Thoracic aorta (tissue), 2 donors: ENCODE data around the gene PHF21A. TPM values are rescaled to one million over a fixed set of nuclear protein-coding genes. Genes with fewer than 3 reads are reported as not detected.
"Not testable (repeated sequence)": the region's sequence is repeated elsewhere in the genome, so short reads cannot be mapped to it uniquely, and the experiment has no call there.

Source experiments
- ATAC-seq: fragments of 150-250 bp; one replicate; pipeline ENCODE4 v1.8.0; 2017; ENCODE audit warnings: low read depth; ENCODE audit not compliant: insufficient number of reproducible peaks, low FRiP score
- DNase-seq: peaks from one replicate; pipeline ENCODE4 v3.0.0-alpha.2; 2020; ENCODE audit warnings: low spot score
- H3K27ac ChIP-seq, 2 donors: fragments of 200-600 bp; sonication (generic); 1 replicate in 1 of 2; 2 replicates in 1 of 2; pipeline ENCODE4 v1.5.1; 2016; ENCODE audit warnings: mild to moderate bottlenecking in 2 of 2, moderate library complexity in 2 of 2
- H3K27me3 ChIP-seq: fragments of 200-600 bp; sonication (generic); replicated peaks from 2 replicates; pipeline ENCODE4 v1.6.0; 2016; ENCODE audit warnings: mild to moderate bottlenecking; ENCODE audit not compliant: insufficient read depth
- H3K36me3 ChIP-seq: fragments of 200-600 bp; sonication (generic); one replicate; pipeline ENCODE4 v1.5.1; 2016
- H3K4me1 ChIP-seq, 2 donors: fragments of 200-600 bp; sonication (generic); 1 replicate in 1 of 2; 2 replicates in 1 of 2; pipeline versions ENCODE4 v1.5.1 to v1.6.0; 2016; ENCODE audit warnings: low read depth in 2 of 2, mild to moderate bottlenecking in 1 of 2; ENCODE audit not compliant: control insufficient read depth in 1 of 2
- H3K4me3 ChIP-seq: fragments of 200-600 bp; sonication (generic); 2 replicates; pipeline ENCODE4 v1.5.1; 2016; ENCODE audit warnings: mild to moderate bottlenecking
- H3K9me3 ChIP-seq: fragments of 200-600 bp; sonication (generic); 2 replicates; pipeline ENCODE4 v1.5.1; 2016
- total RNA-seq, 2 donors: library from RNA; depleted of rRNA; stranded (reverse); fragments of >200 nt; gene quantifications; one replicate each; pipeline versions ENCODE4 v1.1.0 to v1.2.3, GENCODE V29; 2016
- TF ChIP-seq, protein P1 (sequence below): fragments of 200-600 bp; sonication (generic); IDR thresholded peaks from one replicate; pipeline ENCODE4 v1.5.1; 2019; ENCODE audit warnings: antibody characterized with exemption

The PHF21A gene
- total RNA-seq, 2 donors from 2014 or later = 62.3 to 104 TPM

DNA sequence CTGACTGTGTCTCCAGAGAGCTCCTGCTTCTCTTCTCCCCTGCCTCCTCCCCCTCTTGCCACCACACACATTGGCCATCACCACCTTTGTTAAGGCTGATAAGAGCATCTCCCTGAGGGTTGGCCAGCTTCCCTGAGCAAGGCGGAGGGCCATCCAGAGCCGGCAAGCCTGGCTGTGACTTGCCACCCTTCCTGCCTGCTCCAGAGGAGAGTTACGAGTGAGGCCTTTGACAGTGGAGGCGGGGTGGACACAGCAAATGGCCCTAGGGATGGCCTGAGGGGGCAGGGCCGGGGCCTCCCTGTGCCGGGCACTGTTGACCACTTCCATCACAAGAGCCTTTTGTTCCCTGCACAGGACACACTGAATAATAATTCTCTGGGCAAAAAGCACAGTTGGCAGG lies 219.6 kb downstream of the PHF21A start:
- Histone ChIP-seq H3K36me3 (no peaks in the 10 kb centered on the region), H3K27me3 (no peaks in the 10 kb centered on the region), H3K9me3 (no peaks in the 10 kb centered on the region), H3K27ac (no peak overlapping the region), H3K4me1 (peaks cover 10 to 22% of the 10 kb centered on the region in 2 donors), H3K4me3 (no peak overlapping the region)
- DNase-seq (no peak), ATAC-seq (no peak)
- TF ChIP-seq, protein P1, sequence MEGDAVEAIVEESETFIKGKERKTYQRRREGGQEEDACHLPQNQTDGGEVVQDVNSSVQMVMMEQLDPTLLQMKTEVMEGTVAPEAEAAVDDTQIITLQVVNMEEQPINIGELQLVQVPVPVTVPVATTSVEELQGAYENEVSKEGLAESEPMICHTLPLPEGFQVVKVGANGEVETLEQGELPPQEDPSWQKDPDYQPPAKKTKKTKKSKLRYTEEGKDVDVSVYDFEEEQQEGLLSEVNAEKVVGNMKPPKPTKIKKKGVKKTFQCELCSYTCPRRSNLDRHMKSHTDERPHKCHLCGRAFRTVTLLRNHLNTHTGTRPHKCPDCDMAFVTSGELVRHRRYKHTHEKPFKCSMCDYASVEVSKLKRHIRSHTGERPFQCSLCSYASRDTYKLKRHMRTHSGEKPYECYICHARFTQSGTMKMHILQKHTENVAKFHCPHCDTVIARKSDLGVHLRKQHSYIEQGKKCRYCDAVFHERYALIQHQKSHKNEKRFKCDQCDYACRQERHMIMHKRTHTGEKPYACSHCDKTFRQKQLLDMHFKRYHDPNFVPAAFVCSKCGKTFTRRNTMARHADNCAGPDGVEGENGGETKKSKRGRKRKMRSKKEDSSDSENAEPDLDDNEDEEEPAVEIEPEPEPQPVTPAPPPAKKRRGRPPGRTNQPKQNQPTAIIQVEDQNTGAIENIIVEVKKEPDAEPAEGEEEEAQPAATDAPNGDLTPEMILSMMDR = no peak

DNA sequence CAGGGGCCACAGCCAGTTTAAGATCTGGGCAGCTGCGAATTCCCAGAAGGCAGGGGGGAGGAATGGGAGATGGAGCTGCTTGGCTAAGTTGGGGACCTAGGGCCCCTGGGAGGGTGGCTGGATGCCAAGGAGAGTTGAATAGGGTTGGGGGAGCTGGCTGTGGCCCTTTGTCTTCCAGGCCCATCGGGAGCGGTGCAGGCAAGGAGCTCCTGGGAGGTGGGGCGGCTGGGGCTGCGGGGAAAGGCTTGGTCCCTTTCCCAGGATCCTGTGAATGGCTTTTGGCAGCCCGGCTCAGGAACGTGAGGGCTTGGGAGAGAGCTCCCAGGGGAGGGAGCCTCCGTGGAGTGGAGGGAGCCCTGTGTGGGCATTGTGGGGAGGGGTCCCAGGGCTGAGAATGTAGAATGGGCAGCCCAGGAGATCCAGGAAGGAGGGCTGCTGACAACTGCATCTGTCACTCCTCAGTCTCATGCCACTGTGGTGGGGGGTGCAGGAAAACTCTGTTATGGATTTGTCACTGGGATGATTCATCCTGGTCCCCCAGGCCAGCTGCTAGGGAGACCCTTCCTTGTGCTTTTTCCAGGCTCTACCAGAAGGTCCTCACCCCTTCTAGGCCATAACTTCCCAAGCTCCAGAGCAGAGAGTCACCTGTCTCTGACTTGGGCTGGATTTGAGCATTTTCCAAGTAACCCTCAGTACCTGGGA lies 220.2 kb downstream of the PHF21A start:
- Histone ChIP-seq H3K4me1 (peaks cover 10 to 22% of the 10 kb centered on the region in 2 donors), H3K27me3 (no peaks in the 10 kb centered on the region), H3K4me3 (peak overlapping the region; percentile 78), H3K27ac (no peak overlapping the region), H3K36me3 (no peaks in the 10 kb centered on the region), H3K9me3 (no peaks in the 10 kb centered on the region)
- ATAC-seq (no peak), DNase-seq (no peak)
- TF ChIP-seq, protein P1 = no peak

DNA sequence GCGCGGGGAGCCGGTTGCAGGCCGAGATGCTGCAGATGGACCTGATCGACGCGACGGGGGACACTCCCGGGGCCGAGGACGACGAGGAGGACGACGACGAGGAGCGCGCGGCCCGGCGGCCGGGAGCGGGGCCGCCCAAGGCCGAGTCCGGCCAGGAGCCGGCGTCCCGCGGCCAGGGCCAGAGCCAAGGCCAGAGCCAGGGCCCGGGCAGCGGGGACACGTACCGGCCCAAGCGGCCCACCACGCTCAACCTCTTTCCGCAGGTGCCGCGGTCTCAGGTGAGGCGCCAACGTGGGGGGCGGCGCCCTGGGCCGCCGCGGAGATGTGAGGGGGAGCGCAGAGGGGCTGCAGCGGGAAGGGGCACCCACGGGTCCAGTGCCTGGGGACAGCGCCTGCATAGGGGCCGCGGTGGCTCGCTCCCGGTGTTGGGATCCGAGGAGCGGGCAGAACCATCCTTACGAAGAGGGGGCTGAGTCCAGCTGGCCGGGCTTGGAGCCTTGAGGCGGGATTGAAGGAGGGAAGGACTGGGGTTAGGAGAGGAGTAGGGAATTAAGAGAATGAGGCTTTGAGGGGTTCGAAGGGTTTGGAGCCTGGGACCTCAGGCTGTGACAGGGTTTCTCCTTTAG lies 221.0 kb downstream of the PHF21A start:
- Histone ChIP-seq H3K4me1 (peaks cover 10 to 22% of the 10 kb centered on the region in 2 donors), H3K4me3 (peak overlapping the region; percentile 78)
- not testable (repeated sequence) for H3K27ac ChIP-seq, H3K27me3 ChIP-seq, ATAC-seq, H3K9me3 ChIP-seq, DNase-seq, H3K36me3 ChIP-seq

DNA sequence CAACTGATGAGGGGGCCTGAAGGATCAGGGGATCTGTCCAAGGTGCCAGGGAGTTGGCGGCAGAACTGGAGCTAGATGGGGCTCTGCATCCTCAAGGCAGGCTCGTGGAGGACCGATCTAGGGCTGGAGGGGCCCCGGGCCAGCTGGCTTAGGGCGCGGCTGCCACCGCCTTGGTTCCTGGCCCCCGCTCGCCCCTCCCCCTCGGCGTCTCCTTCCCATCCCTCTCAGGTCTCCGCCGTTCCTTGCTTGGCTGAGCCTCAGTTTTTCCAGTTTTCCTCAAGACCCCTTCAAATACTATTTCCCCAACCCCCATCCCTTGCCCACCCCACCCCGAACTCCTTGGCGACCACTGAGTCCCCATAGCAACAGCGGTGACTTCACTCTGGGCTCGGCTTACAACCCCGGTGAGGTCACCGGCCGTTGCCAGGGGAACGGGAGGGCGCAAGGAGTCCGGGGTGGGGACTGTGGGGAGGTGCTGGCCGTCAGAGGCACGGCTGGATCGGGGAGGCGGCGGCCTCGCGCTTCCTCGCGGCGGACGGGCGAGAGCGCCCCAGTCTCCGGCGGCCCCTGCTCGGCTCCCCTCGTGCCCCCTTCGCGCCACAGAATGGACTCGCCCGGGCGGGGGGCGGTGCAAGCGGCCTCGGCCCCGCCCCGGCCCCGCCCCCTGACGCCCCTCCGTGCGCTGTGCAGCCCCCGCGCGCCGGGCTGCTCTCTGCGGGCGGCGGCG lies 221.6 kb downstream of the PHF21A start:
- Histone ChIP-seq H3K27me3 (no peaks in the 10 kb centered on the region), H3K36me3 (no peaks in the 10 kb centered on the region), H3K4me1 (peaks cover 10 to 22% of the 10 kb centered on the region in 2 donors), H3K4me3 (peak overlapping the region; percentile 78), H3K27ac (peak overlapping the region in 1 of 2 donors; percentile 40), H3K9me3 (no peaks in the 10 kb centered on the region)
- DNase-seq (peak; percentile 64), ATAC-seq (peak; percentile 86)
- TF ChIP-seq, protein P1 = no peak

DNA sequence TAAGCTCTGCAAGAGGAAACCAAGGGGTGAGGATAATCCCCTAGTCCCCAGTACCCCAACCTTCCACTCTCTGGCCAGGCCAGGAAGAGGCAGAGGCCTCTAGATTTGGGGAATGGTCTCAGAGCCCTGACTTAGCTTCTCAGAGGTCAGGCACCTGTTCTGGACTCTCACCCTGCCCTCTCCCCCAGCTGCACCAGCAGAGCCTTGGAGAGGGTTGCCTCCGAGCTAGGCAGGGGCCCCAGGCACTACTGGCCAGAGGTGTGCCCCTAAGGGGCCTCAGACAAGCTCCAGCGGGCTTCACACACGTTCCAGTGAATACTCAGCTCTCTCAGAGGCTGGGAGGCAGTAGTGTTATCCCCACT lies 222.2 kb downstream of the PHF21A start:
- TF ChIP-seq, protein P1 = no peak
- ATAC-seq (no peak), DNase-seq (no peak)
- H3K4me1 ChIP-seq = peaks cover 10 to 22% of the 10 kb centered on the region in 2 donors
- no peaks in the 10 kb centered on the region for H3K27me3 ChIP-seq
- H3K36me3 ChIP-seq = no peaks in the 10 kb centered on the region
- H3K9me3 ChIP-seq = no peaks in the 10 kb centered on the region
- H3K4me3 ChIP-seq = peak overlapping the region; percentile 78
- H3K27ac ChIP-seq = no peak overlapping the region
